HG03039 (cell line): ENCODE data around the gene CNBP.
"Not testable (repeated sequence)": the region's sequence is repeated elsewhere in the genome, so short reads cannot be mapped to it uniquely, and the experiment has no call there.

ENCODE experiments used
- ATAC-seq: cut with Tn5 transposase; IDR thresholded peaks from one replicate; pipeline ENCODE4 v1.9.1; 2021; ENCODE audit warnings: mild to moderate bottlenecking, moderate library complexity; ENCODE audit not compliant: unreplicated experiment

Gene CNBP

DNA sequence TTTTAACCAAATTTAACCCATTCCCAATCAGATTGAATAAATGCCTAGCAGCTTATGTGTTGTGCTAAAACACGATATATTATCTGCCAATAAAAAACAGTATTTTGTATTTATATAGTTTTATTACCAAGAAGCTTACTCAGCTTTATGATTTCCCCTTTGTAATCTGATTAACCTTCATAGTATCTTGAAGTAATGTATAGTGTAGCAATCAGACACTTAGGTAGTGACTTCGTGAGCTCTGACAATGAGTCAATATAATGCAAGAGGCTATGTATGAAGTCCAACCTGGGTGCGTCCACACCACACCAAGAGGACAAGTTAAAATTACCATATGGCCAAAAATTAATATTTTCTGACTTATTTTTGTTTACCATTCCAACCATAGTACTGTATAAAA, 2.1 kb upstream of the CNBP start:
- no peak for ATAC-seq

- ATAC-seq: not testable (repeated sequence)
These were observed 1.3 kb upstream of the CNBP start for GRCh38 chr3:129184784-129185542.

GRCh38 chr3:129184396-129184657, 631 bp upstream of the CNBP start:
- ATAC-seq: no peak

DNA sequence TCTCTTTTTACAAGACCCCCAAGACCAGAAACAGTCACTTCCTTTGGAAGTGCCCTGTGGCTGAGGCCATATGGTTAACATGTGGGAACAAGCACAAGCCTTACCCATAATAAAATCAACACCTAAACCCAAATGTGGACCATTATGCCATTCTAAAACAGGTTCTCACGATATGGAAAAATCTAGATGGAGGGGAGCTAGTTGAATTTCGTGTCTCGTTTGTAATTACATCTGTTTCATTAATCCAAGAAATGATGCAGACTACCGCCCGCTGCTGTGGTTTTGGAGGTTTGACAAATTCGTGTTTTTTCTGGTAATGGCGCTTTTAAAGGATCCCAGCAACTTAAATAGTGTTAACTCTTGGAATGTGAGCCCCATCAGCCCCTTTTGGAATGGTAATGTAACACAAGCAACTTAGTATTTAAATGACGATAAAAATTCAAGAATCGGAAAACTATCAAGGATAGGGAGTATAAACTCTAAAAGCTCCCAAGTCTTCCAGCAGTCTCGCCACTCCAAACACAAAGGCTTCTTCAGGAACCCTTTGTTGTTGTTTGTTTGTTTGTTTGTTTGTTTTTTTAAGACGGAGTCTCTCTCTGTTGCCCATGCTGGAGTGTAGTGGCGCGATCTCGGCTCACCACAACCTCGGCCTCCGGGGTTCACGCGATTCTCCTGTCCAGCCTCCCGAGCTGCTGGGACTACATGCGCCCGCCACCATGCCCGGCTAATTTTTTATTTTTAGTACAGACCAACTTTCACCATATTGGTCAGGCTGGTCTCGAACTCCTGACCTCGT, 1.1 kb downstream of the CNBP start:
- ATAC-seq: no peak

DNA sequence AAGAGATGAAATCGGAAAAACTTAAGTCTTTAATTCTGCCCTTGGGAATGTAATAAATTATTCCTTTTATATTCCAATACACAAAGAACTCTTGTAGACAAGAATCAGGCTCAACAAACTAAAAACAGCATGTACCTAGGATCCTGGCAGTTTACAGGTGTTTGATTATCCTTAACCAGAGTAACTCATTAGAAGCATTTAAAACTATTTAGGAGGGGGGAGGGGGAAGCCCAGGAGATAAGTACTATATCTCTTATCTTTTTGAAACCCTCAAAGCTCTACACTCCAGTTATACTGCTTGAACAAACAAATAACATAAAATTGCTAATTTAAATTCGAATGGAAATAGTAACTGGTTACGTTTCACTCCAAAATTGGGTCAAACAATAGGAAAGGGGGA, 1.9 kb downstream of the CNBP start:
- no peak for ATAC-seq

DNA sequence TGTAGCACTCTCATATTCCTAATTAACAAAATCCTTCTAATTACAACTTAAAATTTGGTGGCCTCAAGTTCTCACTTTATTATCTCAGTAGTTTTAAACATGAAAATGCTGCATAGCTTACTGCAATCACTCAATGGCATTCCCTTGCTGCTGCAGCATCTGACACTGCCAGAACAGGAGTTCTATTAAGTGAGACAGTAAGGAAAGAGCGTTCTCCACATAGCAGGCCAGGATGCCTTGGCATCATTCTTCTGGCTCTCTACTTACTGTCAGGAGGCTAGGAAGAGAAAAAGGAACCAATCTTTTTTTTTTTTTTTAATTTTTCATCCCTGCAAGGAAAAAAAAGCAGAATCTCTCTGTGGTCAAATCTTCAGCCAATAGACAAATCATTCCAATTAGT, 3.2 kb downstream of the CNBP start:
- no peak for ATAC-seq

- no peak for ATAC-seq
These were observed 7.6 kb downstream of the CNBP start for GRCh38 chr3:129176051-129176450.

DNA sequence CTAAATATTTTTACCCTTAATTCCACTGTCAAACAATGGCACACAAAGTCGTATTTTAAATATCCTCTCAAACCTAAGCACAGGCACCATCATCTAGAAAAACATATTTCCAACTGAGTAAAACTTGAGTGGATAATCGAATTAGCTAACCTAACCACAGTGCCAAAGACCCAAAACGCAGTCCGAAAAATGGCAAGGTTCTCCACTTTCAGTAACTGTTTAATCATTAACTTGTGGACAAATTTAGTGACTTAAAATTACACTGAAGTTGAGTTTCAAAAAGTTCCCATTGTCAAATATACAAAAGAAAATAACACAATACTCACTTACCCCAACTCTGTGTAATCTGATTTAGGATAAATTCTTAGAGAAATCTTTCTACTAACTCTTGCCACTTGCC, 10.0 kb downstream of the CNBP start:
- no peak for ATAC-seq

DNA sequence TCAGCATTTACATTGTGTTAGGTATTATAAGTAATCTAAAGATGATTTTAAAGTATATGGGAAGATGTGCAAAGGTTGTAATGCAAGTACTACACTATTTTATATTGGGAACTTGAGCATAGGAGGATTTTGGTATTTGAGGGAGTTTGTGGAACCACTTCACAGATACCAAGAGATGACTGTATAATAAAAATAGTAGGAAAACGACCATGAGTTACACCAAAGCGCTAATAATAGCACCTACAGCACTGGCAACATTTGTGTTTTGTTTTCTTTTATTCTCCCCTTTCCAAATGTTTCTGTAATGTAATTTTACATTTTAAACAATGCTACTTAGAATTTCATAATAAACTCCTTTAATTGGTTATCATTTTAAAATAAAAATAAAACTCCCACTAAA, 10.5 kb downstream of the CNBP start:
- ATAC-seq: no peak

GRCh38 chr3:129166579-129167332, 16.9 kb downstream of the CNBP start:
- no peak for ATAC-seq

DNA sequence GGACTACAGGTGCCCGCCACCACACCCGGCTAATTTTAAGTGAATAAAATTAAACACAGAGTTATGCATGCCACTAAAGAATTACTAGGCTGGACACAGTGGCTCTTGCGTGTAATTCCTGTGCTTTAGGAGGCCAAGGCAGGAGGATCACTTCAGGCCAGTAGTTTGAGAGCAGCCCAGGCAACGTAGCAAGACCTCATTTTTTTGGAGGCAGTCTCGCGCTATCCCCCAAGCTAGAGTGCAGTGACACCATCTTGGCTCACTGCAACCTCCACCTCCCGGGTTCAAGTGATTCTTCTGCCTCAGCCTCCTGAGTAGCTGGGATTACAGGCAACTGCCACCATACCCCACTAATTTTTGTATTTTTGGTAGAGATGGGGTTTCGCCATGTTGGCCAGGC, 18.1 kb downstream of the CNBP start:
- not testable (repeated sequence) for ATAC-seq

- no peak for ATAC-seq
These were observed 19.2 kb downstream of the CNBP start for GRCh38 chr3:129164500-129164899.

DNA sequence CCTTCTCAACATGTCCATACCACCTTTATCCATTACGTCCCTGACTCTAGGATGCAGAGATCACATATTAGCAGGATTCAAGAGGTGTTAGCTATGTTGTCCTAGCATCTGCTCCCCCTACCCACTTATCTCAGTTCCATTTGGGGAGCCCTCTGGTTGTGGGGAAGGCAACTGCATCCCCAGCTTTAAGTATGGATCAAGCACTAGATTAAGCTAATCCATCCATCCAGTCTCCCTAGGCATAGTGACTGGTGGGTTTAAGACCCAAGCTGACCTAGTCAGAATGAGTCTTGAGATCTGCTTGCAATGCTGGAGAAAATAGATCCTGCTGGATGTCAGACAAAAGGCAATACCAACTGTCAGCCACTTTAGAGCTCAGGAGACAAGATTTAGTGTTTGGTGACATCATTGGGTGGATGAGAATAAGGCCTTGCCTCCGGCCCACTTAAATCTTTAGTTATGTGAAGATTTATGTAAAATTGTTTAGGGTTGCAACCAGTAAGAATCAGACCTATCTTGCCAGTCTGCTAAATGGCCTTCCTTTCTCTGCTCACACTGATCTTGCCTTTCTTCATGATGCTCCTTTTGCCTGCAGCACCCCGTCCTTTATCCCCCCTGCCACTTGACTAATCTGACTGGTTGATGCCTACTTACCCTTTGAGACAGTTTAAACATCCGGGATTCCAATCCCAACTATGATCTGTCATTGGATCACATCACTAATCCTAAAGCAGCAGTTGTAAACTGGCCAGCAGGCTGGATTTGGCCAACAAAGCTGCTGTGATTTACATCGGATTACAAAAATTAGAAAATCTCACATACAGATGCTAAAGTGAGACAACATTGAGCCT, 20.7 kb downstream of the CNBP start:
- ATAC-seq: no peak

- no peak for ATAC-seq
These were observed 21.8 kb downstream of the CNBP start for GRCh38 chr3:129161860-129162271.

DNA sequence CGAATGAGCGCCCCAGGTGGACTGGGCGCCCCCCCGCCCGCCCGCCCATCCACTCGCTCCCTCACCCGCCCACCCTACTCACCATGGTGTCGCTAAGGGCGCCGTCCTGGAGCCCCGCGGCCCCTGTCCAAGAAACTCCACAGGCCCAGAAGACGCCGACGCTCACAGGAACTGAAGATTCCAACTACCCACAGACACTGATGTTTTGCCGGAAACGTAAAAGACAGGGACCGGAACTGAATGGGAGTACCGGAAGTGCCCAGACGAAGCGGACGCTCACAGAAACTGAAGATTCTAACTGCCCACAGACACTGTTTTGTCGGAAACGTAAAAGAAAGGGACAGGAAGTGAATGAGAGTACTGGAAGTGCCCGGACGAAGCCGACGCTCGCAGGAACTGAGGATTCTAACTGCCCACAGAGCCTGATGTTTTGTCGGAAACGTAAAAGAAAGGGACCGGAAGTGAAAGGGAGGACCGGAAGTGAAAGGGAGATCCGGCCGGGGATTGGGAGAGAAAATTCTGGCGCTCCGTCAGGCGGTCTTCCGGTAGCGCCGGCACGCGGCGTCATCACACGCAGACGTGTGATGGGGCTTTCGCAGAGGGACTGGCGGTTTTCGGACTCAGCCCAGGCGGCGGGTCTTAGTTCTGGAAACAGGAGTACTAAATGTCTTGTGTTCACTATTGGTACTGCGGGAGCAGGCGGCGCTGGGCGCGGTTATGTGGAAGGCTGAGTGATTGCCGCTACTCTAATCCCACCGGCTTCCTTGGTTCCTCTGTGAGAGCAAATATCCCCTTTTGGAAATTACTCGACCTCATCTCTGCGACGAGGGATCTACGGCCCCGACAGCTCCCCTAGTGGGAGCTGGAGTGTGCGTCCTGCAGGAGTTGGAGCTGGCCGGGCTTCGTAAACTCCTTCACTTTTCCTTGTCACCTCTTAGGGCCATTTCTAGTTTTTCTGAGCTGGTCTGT, 22.5 kb downstream of the CNBP start, which contains the start of gene ISY1:
Gene ISY1, minus strand, starts transcription at position 173 of the 969 bp plus-strand sequence. Its CDS starts 88 bp downstream, at position 85.
- peak; percentile 64 for ATAC-seq

DNA sequence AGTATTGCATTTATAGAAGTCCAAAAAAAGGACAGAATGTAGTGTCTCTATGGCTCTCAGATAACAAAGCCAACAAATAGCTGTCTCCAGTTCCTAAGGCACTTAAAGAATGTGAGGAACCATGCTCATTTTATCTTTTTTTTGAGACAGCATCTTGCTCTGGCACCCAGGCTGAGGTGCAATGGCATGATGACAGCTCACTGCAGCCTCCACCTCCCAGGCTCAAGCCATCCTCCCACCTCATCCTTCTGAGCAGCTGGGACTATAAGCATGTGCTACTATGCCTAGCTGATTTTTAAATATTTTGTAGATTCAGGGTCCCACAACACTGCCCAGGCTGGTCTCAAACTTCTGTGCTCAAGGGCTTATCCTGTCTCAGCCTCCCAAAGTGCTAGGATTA, 38.9 kb downstream of the CNBP start:
- ATAC-seq: no peak

- not testable (repeated sequence) for ATAC-seq
These were observed 42.7 kb downstream of the CNBP start for GRCh38 chr3:129141011-129141410.

DNA sequence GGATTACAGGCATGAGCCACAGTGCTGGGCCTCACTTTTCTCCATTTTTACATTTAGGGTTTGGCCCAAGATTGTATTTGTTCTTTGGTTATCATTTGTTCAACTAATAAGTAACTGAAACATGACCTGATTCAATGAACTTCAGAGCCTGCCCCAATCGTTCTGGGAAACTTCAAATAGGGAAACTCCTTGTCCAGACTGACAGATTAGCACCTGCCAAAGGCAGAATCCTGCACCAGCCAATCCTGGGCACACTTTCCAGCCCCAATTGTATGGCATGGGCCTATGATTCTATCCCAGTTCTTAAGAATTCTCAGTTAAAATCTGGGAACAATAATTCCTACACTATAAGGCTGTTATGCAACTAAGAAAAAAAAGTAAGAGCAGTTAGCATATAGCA, 43.8 kb downstream of the CNBP start:
- ATAC-seq: no peak

- ATAC-seq: not testable (repeated sequence)
These were observed 47.4 kb downstream of the CNBP start for GRCh38 chr3:129136275-129136674.
